IPS-11a (cell line): ENCODE measurements around the gene SPDYE4.

Source experiments
- H3K4me3 ChIP-seq: one replicate; pipeline ENCODE4 v1.5.1; 2013; ENCODE audit warnings: low read depth, low read length, control low read depth

SPDYE4 gene

GRCh38 chr17:8741771-8742170, 16.6 kb downstream of the SPDYE4 start:
- no peak overlapping the region for H3K4me3 ChIP-seq

GRCh38 chr17:8741366-8741765, 17.0 kb downstream of the SPDYE4 start:
- no peak overlapping the region for H3K4me3 ChIP-seq

- no peak overlapping the region for H3K4me3 ChIP-seq
Observed at GRCh38 chr17:8740486-8740885, 17.9 kb downstream of the SPDYE4 start.

GRCh38 chr17:8739097-8739496, 19.2 kb downstream of the SPDYE4 start:
- no peak overlapping the region for H3K4me3 ChIP-seq

GRCh38 chr17:8736796-8737195, 21.6 kb downstream of the SPDYE4 start:
- no peak overlapping the region for H3K4me3 ChIP-seq

- H3K4me3 ChIP-seq: no peak overlapping the region
Observed at GRCh38 chr17:8736362-8736761, 22.0 kb downstream of the SPDYE4 start.

GRCh38 chr17:8735336-8735939, 22.9 kb downstream of the SPDYE4 start:
- no peak overlapping the region for H3K4me3 ChIP-seq

- no peak overlapping the region for H3K4me3 ChIP-seq
Observed at GRCh38 chr17:8734876-8735275, 23.5 kb downstream of the SPDYE4 start.

GRCh38 chr17:8732406-8733085, 25.8 kb downstream of the SPDYE4 start:
- H3K4me3 ChIP-seq: no peak overlapping the region

GRCh38 chr17:8729860-8730259, 28.5 kb downstream of the SPDYE4 start:
- H3K4me3 ChIP-seq: no peak overlapping the region

GRCh38 chr17:8729421-8729820, 28.9 kb downstream of the SPDYE4 start:
- H3K4me3 ChIP-seq: no peak overlapping the region

GRCh38 chr17:8728971-8729370, 29.4 kb downstream of the SPDYE4 start:
- no peak overlapping the region for H3K4me3 ChIP-seq

GRCh38 chr17:8728251-8728938, 30.0 kb downstream of the SPDYE4 start:
- H3K4me3 ChIP-seq: no peak overlapping the region

- H3K4me3 ChIP-seq: no peak overlapping the region
Observed at GRCh38 chr17:8726941-8727555, 31.3 kb downstream of the SPDYE4 start.

GRCh38 chr17:8725881-8726876, 32.2 kb downstream of the SPDYE4 start:
- H3K4me3 ChIP-seq: no peak overlapping the region

- H3K4me3 ChIP-seq: no peak overlapping the region
Observed at GRCh38 chr17:8724451-8724850, 33.9 kb downstream of the SPDYE4 start.

GRCh38 chr17:8720596-8720995, 37.8 kb downstream of the SPDYE4 start:
- no peak overlapping the region for H3K4me3 ChIP-seq

- no peak overlapping the region for H3K4me3 ChIP-seq
Observed at GRCh38 chr17:8719291-8720246, 38.8 kb downstream of the SPDYE4 start.

- no peak overlapping the region for H3K4me3 ChIP-seq
Observed at GRCh38 chr17:8718001-8718563, 40.3 kb downstream of the SPDYE4 start.
